NCI-H510A treated with DMSO at 0.1 percent for 48 hours (cell line): ENCODE measurements around the gene RPL7L1.
A peak's percentile ranks its signal among the peaks of the same experiment; 100 is the strongest.
"Not testable (repeated sequence)": the region's sequence is repeated elsewhere in the genome, so short reads cannot be mapped to it uniquely, and the experiment has no call there.

Experiments used
- DNase-seq: peaks from one replicate; lab custom pipeline; 2025; lab: John Stamatoyannopoulos, UW

The RPL7L1 gene

DNA sequence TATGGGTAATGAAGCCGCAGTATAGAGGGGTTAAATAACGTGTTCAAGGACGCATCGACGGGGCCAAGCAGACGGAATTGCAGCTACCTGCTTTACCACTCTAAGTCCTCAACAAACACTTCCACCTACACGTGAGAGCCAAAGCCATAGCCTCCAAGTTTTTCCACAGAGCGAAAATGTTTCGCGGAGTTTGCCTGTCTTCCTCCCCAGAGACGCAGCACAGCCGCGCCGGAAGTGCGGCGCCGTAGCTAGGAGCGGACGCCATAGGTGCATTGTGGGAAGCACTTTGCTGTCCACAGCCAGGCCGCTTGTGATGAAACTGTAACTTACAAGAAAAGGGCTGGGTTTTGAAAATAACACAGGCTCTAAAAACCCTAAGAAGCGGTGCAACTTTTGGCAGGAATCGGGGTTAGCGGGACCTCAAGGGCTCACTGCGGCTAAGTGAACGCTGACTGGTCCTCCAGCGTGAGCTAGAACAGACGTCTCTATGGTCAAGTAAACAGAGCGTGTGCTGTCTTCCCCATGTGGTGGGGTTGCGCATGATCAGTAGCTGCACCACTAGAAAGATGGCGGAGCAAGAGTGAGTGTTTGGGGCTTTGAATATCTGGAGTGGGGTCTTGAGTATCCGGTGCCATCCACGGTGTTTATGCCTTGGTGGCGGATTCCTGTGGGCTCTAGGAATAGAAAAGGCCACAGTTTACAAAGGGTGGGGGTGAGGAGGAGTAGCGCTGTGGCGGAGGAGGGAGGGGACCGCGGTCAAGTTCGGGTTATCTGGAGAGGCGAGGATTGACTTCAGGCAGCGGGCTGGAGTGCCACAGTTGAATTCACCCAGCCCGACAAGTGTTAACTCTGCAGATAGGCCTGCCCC is at the start of gene RPL7L1:
TSS of gene RPL7L1 (plus strand) at position 245 of the 868 bp plus-strand sequence. CDS start at position 540, 295 bp downstream.
- DNase-seq, result peak; percentile 96

DNA sequence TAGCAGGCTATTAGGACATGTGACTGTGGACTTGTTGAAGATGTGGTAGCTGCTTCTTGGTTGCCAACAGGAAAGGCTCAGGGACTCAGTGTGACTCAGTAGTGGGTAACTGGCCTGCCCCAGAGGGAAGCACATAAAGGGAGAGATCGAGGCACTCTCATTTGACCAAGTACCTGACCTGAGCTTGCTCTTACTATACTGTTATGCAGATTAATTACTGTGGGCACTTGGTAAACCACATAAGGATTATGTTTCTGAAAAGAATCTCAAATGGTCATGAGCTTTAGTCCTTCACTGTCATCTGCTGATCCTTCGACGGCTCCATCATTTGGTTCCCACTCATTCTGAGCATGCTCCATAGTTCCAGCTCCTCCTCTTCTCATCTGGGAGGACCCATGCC is 48.2 kb upstream of the RPL7L1 start:
- no peak for DNase-seq

GRCh38 chr6:42834056-42834455 is 45.4 kb upstream of the RPL7L1 start:
- no peak for DNase-seq

- no peak for DNase-seq
Observed at GRCh38 chr6:42841844-42842584, 37.4 kb upstream of the RPL7L1 start.

- DNase-seq, result no peak
Observed at GRCh38 chr6:42845327-42845694, 34.1 kb upstream of the RPL7L1 start.

GRCh38 chr6:42846505-42846904 is 32.9 kb upstream of the RPL7L1 start:
- DNase-seq, result no peak

GRCh38 chr6:42848700-42849099 is 30.7 kb upstream of the RPL7L1 start:
- DNase-seq, result no peak

- no peak for DNase-seq
Observed at GRCh38 chr6:42851599-42851998, 27.8 kb upstream of the RPL7L1 start.

DNA sequence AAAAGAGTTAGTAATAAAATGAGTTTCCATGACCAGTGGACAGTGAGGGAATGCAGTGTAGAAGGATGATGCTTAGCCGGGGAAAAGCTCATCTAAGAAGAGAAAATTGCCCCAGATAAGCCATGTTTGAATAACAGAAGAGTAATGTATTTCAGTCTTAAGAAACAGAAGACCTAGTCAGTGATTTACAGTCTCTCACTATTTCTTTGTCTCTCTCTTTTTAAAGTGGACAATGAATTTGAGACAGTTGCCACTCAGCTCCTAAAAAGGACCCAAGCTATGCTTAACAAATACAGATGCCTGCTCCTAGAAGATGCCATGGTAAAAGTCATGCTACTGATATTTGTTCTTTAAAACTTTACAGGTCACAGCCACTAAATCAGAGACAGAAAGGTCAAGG is 19.4 kb upstream of the RPL7L1 start:
- no peak for DNase-seq

DNA sequence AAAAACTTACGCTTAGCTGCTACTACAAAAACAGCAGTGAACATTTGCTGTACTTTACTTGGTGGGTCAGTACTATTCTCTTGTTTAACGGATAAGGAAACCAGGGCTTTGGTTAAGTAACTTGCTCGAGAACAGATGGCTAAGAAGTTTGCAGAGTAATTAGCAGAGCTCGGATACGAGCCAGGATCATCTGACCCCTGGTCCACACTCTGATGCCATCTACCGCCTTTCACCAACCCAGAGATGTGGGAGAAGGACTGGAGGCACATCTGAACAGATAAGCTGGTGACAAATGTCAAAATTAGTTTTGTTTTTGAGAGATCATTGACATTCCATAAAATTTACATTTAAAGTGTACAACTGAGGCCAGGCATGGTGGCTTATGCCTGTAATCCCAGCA is 18.9 kb upstream of the RPL7L1 start:
- no peak for DNase-seq

DNA sequence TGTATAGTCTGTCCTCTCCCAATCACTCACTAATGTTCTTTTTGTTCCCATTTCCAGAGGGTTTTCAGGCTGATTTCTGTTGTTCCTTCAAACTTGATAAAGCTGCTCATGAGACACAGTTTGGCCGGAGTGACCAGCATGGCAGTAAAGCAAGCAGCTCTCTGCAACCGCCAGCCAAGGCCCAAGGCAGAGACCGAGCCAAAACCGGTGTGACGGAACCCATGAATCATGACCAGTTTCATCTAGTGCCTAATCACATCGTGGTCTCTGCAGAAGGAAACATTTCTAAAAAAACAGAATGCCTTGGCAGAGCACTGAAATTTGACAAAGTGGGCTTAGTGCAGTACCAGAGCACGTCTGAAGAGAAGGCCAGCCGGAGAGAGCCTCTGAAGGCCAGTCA is 14.8 kb upstream of the RPL7L1 start:
- no peak for DNase-seq

GRCh38 chr6:42870145-42870936 is 9.1 kb upstream of the RPL7L1 start:
- DNase-seq, result no peak

DNA sequence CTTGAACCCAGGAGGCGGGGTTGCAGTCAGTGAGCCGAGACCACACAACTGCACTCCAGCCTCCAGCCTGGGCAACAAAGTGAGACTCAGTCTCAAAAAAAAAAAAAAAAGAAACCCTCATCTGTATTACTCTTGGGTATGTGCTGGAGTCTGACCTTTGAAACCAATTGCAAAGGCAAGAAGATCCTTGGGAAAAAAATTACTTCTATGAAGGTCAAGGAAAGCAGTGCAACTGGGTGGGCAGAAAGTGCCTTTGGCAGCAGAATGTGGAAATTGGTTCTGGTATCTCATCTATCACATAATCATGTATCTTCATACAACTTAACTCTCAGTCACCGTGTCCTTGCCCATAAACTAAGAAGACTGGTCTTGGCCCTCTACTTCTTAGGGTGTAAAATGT is 7.7 kb upstream of the RPL7L1 start:
- DNase-seq, result no peak

- DNase-seq, result no peak
Observed at GRCh38 chr6:42873313-42873712, 6.1 kb upstream of the RPL7L1 start.

DNA sequence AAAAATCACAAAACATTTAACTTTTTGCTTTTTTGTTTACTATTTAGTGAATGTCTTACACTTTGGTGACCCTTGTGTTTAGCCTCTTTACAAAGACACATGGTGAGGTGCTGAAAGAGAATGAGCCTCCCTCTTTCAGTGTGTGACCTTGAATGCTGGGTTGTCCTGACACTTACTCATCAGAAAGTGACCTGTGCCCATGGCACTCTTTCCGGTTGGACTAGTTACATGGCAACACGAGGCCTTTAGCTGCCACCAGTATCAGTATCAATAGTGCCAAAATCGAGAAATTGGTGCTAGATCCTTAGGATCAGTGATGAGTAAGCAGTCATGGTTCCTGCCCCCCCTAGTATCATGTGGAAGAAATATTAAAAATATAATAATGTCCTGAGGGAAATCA is 1.7 kb upstream of the RPL7L1 start:
- no peak for DNase-seq

GRCh38 chr6:42880240-42880817 is 913 bp downstream of the RPL7L1 start:
- DNase-seq, result not testable (repeated sequence)

DNA sequence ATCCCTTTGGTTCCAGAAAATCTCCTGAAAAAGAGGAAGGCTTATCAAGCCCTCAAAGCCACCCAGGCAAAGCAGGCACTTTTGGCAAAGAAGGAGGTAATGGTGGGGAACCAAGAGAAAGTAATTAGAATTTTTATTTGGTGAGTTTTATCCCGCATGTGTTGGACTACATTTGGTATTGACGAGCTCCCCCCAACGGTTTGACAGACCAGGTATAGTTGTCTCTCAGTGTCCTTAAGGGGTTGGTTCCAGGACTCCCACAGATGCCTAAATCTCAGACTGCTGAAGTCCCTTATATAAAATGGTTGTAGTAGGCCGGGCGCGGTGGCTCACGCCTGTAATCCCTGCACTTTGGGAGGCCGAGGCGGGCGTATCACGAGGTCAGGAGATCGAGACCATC is 1.5 kb downstream of the RPL7L1 start:
- DNase-seq, result not testable (repeated sequence)

DNA sequence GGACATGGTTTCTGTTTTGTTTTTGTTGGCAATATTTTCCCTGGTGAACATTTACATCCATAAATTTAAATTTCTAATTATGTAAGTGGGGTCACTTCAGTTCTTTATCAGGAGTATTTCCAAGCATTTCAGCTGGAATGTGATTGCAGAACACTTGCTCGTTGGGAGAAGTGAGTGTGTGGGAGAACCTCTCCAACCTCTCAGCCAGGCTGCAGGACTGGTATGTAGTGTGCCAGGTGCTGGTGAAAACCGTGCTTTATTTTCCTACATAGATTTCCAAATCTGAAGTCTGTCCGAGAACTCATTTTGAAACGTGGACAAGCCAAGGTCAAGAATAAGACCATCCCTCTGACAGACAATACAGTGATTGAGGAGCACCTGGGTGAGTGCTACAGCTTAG is 6.3 kb downstream of the RPL7L1 start:
- no peak for DNase-seq

DNA sequence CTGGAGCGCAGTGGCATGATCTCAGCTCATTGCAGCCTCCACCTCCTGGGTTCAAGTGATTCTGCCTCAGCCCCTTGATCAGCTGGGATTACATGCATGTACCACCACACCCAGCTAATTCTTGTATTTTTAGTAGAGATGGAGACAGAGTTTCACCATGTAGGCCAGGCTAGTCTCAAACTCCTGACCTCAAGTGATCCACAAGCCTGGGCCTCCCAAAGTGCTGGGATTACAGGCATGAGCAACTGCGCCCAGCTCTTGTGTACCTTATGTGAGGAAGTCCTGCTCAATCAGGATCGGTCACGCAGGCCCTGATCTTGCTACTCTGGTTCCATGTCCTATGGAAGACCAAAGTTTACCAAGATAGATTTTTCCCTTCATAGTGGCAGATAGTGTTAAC is 8.8 kb downstream of the RPL7L1 start:
- not testable (repeated sequence) for DNase-seq

GRCh38 chr6:42889815-42890214 is 10.4 kb downstream of the RPL7L1 start:
- DNase-seq, result peak; percentile 58

- peak; percentile 97 for DNase-seq
Observed at GRCh38 chr6:42890311-42891198, 11.1 kb downstream of the RPL7L1 start.
